ENCODE results near the gene PARD3B. TPM values are rescaled to one million over a fixed set of nuclear protein-coding genes. Genes with fewer than 3 reads are reported as not detected.

Gene PARD3B
- total and polyA plus RNA-seq, 2 experiments from 2014 or later = 3.5 to 4.4 TPM

DNA sequence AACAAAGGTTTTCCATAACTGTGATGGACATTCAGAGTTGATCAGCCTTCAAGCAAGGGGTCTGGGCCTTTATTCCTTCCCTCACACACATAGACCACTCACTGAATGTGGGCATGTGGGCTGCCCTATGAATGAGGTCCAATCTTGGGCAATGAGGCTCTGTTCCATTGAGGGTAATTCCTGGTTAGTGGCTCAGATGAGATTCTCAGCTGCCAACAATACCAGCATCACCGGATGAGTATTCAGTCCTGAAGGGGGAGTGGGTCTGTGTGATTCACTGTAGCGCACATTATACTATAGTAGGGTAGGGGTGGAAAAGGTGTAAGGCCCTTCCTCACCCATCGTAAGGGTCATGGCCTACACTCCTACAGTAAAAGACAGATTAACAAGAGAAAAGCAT, 9.9 kb upstream of the PARD3B start:
- Mint-ChIP-seq H3K4me1 (peaks cover 2% of the 10 kb centered on the region; the same call in 1 of the 3 replicates), H3K27me3 (ENCODE audit: insufficient read depth, low read depth, poor library complexity) (no peaks in the 10 kb centered on the region), H3K36me3 (ENCODE audit: low read depth) (no peaks in the 10 kb centered on the region), H3K4me3 (no peak overlapping the region), H3K27ac (no peak overlapping the region), H3K9me3 (no peaks in the 10 kb centered on the region)
- TF ChIP-seq NANOG (IDR thresholded peaks at IDR 0.05; ENCODE audit: borderline replicate concordance) = no peak
- no peak for TF ChIP-seq JUNB (IDR thresholded peaks at IDR 0.05; ENCODE audit: unreplicated experiment)
- TF ChIP-seq, protein P1, sequence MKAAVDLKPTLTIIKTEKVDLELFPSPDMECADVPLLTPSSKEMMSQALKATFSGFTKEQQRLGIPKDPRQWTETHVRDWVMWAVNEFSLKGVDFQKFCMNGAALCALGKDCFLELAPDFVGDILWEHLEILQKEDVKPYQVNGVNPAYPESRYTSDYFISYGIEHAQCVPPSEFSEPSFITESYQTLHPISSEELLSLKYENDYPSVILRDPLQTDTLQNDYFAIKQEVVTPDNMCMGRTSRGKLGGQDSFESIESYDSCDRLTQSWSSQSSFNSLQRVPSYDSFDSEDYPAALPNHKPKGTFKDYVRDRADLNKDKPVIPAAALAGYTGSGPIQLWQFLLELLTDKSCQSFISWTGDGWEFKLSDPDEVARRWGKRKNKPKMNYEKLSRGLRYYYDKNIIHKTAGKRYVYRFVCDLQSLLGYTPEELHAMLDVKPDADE (IDR thresholded peaks at IDR 0.05) = no peak
- no peak for TF ChIP-seq EZH2phosphoT487 (IDR thresholded peaks at IDR 0.05; ENCODE audit: unreplicated experiment)
- TF ChIP-seq ZNF114 (CRISPR knock-in tag; IDR thresholded peaks at IDR 0.05) = no peak
- no peak for TF ChIP-seq ZNF331 (CRISPR knock-in tag; IDR thresholded peaks at IDR 0.05; ENCODE audit: low read depth)
- TF ChIP-seq, protein P2, sequence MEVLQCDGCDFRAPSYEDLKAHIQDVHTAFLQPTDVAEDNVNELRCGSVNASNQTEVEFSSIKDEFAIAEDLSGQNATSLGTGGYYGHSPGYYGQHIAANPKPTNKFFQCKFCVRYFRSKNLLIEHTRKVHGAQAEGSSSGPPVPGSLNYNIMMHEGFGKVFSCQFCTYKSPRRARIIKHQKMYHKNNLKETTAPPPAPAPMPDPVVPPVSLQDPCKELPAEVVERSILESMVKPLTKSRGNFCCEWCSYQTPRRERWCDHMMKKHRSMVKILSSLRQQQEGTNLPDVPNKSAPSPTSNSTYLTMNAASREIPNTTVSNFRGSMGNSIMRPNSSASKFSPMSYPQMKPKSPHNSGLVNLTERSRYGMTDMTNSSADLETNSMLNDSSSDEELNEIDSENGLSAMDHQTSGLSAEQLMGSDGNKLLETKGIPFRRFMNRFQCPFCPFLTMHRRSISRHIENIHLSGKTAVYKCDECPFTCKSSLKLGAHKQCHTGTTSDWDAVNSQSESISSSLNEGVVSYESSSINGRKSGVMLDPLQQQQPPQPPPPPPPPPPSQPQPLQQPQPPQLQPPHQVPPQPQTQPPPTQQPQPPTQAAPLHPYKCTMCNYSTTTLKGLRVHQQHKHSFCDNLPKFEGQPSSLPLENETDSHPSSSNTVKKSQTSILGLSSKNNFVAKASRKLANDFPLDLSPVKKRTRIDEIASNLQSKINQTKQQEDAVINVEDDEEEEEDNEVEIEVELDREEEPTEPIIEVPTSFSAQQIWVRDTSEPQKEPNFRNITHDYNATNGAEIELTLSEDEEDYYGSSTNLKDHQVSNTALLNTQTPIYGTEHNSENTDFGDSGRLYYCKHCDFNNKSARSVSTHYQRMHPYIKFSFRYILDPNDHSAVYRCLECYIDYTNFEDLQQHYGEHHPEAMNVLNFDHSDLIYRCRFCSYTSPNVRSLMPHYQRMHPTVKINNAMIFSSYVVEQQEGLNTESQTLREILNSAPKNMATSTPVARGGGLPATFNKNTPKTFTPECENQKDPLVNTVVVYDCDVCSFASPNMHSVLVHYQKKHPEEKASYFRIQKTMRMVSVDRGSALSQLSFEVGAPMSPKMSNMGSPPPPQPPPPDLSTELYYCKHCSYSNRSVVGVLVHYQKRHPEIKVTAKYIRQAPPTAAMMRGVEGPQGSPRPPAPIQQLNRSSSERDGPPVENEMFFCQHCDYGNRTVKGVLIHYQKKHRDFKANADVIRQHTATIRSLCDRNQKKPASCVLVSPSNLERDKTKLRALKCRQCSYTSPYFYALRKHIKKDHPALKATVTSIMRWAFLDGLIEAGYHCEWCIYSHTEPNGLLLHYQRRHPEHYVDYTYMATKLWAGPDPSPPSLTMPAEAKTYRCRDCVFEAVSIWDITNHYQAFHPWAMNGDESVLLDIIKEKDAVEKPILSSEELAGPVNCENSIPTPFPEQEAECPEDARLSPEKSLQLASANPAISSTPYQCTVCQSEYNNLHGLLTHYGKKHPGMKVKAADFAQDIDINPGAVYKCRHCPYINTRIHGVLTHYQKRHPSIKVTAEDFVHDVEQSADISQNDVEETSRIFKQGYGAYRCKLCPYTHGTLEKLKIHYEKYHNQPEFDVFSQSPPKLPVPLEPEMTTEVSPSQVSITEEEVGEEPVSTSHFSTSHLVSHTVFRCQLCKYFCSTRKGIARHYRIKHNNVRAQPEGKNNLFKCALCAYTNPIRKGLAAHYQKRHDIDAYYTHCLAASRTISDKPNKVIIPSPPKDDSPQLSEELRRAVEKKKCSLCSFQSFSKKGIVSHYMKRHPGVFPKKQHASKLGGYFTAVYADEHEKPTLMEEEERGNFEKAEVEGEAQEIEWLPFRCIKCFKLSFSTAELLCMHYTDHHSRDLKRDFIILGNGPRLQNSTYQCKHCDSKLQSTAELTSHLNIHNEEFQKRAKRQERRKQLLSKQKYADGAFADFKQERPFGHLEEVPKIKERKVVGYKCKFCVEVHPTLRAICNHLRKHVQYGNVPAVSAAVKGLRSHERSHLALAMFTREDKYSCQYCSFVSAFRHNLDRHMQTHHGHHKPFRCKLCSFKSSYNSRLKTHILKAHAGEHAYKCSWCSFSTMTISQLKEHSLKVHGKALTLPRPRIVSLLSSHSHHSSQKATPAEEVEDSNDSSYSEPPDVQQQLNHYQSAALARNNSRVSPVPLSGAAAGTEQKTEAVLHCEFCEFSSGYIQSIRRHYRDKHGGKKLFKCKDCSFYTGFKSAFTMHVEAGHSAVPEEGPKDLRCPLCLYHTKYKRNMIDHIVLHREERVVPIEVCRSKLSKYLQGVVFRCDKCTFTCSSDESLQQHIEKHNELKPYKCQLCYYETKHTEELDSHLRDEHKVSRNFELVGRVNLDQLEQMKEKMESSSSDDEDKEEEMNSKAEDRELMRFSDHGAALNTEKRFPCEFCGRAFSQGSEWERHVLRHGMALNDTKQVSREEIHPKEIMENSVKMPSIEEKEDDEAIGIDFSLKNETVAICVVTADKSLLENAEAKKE (CRISPR knock-in tag; IDR thresholded peaks at IDR 0.05) = no peak
- TF ChIP-seq, protein P3, sequence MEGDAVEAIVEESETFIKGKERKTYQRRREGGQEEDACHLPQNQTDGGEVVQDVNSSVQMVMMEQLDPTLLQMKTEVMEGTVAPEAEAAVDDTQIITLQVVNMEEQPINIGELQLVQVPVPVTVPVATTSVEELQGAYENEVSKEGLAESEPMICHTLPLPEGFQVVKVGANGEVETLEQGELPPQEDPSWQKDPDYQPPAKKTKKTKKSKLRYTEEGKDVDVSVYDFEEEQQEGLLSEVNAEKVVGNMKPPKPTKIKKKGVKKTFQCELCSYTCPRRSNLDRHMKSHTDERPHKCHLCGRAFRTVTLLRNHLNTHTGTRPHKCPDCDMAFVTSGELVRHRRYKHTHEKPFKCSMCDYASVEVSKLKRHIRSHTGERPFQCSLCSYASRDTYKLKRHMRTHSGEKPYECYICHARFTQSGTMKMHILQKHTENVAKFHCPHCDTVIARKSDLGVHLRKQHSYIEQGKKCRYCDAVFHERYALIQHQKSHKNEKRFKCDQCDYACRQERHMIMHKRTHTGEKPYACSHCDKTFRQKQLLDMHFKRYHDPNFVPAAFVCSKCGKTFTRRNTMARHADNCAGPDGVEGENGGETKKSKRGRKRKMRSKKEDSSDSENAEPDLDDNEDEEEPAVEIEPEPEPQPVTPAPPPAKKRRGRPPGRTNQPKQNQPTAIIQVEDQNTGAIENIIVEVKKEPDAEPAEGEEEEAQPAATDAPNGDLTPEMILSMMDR (conservative IDR thresholded peaks at IDR 0.05; ENCODE audit: low read depth in 2 of 2) = no peak
- TF ChIP-seq STAT1 (IDR thresholded peaks at IDR 0.05; ENCODE audit: unreplicated experiment) = no peak
- Histone ChIP-seq H3K27ac (ENCODE audit: low read depth) (no peak overlapping the region), H3K4me2 (no peak overlapping the region), H3F3A (replicated peaks; ENCODE audit: low read depth) (no peaks in the 10 kb centered on the region), H2AFZ (no peak overlapping the region), H3K9me2 (ENCODE audit: insufficient read depth) (no peaks in the 10 kb centered on the region; the same call in 1 of the 2 replicates), H3K36me3 (ENCODE audit: insufficient read depth) (no peaks in the 10 kb centered on the region), H4K20me1 (replicated peaks; ENCODE audit: insufficient read depth) (no peaks in the 10 kb centered on the region), H3K4me3 (no peak overlapping the region), H3K27me3 (ENCODE audit: insufficient read depth) (no peaks in the 10 kb centered on the region), H3K79me2 (replicated peaks; ENCODE audit: insufficient read depth) (no peaks in the 10 kb centered on the region), H3K4me1 (ENCODE audit: insufficient read depth) (peaks cover 9% of the 10 kb centered on the region)
- no peak for ATAC-seq
- no peak for DNase-seq (ENCODE audit: low spot score)
